RKO (cell line): ENCODE data around the gene SPRYD7.
"Not testable (repeated sequence)": the region's sequence is repeated elsewhere in the genome, so short reads cannot be mapped to it uniquely, and the experiment has no call there.

ENCODE experiments used
- DNase-seq: peaks from one replicate; pipeline ENCODE4 v3.0.0-alpha.2; 2016; ENCODE audit warnings: low spot score

SPRYD7 gene

GRCh38 chr13:49932868-49933267 lies 3.3 kb downstream of the SPRYD7 start:
- DNase-seq = no peak

- no peak for DNase-seq
These were observed 4.1 kb downstream of the SPRYD7 start for GRCh38 chr13:49932066-49932465.

- DNase-seq = no peak
These were observed 8.4 kb downstream of the SPRYD7 start for GRCh38 chr13:49927755-49928154.

DNA sequence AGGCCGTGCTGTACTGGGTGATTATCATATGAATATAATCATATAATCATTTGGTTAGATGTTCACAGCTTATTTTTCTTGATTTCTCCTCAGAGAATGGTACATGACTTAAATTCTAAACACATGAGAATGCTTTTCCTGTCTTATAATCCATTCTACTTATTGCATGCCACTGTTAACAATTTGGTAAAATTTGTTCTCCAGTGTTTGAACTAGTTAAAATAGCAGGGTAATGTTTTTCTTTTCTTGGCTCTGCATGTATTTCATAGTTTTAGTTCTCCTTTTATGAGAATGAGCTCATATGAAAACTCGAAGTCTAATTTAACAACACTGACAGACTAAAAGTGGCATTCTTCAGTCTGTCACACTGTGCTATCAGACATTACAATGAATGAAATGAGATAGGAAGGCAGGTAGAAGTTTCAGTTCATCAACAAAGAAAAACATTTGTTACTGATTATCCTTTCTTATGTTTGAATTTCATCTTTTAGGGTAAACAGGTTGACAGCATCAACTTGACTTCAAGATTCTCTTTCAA lies 10.2 kb downstream of the SPRYD7 start:
- DNase-seq = no peak

GRCh38 chr13:49922301-49922700 lies 13.8 kb downstream of the SPRYD7 start:
- DNase-seq = no peak

GRCh38 chr13:49920969-49921368 lies 15.2 kb downstream of the SPRYD7 start:
- DNase-seq = not testable (repeated sequence)

DNA sequence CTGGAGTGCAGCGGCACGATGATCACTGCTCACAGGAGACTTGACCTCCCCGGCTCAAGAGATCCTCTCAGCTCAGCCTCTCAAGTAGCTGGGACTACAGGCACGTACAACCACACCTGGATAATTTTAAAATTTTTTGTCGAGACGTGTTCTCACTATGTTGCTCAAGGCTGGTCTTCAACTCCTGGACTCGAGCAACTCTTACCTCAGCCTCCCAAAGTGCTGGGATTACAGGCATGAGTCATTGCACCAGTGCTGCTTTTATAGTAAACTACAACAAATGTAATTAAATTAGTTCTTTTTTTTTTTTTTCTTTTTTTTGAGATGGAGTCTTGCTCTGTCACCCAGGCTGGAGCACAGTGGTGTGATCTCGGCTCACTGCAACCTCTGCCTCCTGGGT lies 18.0 kb downstream of the SPRYD7 start:
- not testable (repeated sequence) for DNase-seq

DNA sequence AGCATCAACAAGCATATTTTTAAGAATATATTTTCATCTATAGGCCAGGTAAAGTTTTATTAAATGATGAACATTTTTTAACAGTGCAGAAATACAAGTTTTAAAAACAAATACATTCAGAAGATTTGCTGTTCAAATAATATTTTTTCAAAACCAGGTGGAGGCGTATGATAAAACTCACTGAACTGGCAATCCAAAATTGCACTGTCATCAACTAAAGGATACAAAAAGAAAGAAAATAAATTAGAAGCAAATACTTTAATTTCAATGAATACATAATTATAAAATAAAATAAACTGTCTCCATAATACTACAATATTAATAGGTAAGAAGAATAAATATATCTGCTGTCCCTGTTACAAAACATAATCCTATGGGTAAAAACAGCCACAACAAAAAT lies 21.2 kb downstream of the SPRYD7 start:
- DNase-seq = no peak

GRCh38 chr13:49908637-49909036 lies 27.5 kb downstream of the SPRYD7 start:
- DNase-seq = no peak

GRCh38 chr13:49904729-49905456 lies 31.2 kb downstream of the SPRYD7 start:
- no peak for DNase-seq

- no peak for DNase-seq
These were observed 37.3 kb downstream of the SPRYD7 start for GRCh38 chr13:49898792-49899191.

GRCh38 chr13:49897713-49898112 lies 38.4 kb downstream of the SPRYD7 start:
- no peak for DNase-seq

DNA sequence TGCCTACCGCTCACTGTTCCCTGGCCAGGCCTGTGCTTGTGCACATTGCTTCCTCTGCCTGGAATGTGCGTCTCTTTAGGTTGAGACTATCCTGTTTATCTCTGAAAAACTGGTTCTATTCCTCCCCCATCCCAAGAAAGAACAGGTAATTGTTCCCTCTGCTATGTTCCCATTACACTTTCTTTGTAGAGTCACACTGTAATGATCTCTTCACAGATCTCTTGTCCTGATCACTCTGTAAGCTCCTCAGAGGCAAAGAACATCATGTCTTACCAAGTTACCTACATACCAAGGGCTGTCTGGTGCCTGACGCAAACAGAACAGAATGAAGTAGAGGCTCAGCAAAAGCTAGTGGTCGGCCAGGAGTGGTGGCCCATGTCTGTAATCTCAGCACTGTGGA lies 40.3 kb downstream of the SPRYD7 start:
- no peak for DNase-seq

DNA sequence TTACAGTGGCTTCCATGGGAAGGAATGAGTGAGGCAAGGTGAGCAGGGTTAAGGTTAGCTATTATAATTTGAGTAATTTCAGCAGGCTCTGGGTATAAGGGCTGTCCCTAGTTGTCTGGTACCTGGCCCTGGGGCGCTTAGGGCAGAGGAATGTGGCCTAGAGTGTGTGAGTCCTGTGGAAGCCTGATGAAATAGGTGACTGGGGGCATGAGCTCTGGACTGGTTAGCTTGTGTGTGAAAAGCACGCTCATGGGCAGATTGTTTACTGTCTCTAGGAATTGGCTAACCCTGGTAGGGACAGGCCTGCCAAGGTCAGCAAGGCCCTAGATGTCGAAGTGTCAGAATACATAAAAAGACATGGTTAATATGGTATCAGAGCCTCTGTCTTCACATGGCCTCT lies 42.5 kb downstream of the SPRYD7 start:
- DNase-seq = no peak

- DNase-seq = no peak
These were observed 45.8 kb downstream of the SPRYD7 start for GRCh38 chr13:49890376-49890775.

GRCh38 chr13:49878682-49879081 lies 57.5 kb downstream of the SPRYD7 start:
- no peak for DNase-seq

DNA sequence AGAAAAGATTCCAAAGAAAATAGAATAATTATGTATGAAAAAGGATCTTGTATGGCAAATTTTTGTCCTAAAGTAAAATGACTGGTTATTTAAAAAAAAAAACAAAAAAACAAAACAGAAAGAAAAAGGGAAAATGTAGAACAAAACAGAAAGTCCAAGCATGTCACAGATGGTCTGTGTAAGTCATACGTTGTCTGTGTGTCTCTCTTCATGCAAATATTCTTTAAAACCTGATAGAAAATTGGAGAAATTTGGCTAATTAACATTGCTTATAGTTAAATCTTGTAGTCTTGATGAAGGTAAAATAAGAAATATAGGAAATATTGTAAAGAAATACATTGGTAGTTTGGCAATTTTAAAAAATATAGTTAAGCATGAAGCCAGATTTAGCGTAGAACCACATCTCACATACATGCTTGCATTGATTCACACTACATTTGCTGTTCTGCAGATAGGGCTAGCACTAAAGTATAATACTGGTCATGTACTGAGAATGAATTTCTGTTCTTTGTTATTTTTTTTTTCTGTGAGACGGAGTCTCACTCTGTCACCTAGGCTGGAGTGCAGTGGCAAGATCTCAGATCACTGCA lies 58.4 kb downstream of the SPRYD7 start:
- DNase-seq = peak; percentile 31

GRCh38 chr13:49874430-49874829 lies 61.7 kb downstream of the SPRYD7 start:
- no peak for DNase-seq

GRCh38 chr13:49869519-49869918 lies 66.6 kb downstream of the SPRYD7 start:
- peak; percentile 52 for DNase-seq

DNA sequence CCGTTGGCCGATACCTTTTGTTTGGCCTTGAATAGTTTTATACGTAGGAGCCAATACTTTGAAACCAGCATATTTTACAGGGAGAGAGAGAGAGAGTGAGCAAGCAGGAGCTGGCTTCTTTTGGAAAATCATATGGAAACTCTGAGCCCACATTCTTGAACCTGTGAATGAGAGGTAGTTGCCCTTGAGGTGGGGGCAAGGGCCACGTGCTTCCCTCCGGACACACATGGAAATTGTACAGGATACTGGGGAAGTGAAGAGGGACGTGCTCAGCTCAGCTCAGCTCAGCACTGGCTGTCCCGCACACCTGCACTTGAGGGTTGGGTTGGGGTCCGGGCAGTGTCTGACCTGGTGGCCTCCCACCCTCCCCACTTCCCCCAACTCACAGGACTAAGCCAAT lies 68.3 kb downstream of the SPRYD7 start:
- no peak for DNase-seq

DNA sequence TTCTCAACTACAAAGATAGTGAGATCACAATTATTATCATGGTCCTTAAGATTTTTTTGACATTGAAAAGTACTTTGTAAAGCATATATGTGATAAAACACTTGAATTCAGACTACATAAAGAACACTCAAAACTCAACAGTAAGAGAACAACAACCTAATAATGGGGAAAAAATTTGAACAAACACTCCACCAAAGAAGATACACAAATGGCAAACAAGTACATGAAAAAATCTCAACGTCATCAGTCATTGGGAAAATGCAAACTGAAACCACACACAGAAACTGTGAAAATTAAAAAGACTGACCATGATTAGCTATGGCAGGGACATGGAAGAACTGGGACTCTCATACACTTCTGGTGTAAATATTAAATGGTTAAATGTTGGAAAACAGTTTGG lies 70.9 kb downstream of the SPRYD7 start:
- DNase-seq = no peak

DNA sequence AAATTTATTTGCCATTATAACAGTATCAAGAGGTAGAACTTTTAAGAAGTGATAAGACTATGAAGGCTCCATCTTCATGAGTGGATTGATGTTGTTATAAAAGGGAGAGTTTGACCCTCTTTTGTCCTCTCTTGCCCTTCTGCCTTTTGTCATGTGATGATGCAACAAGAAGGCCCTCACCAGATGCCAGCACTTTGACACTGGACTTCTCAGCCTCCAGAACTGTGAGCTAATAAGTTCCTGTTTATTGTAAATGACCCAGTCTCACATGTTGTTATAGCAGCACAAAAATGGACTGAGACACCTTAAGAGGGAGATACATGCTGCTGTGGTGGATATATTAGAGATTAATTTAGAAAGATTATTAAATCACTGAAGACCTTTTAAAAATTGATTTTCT lies 71.6 kb downstream of the SPRYD7 start:
- DNase-seq = no peak
